H4 (cell line): ENCODE results near the gene VCX3B. TPM values are rescaled to one million over a fixed set of nuclear protein-coding genes. Genes with fewer than 3 reads are reported as not detected.
"Not testable (repeated sequence)": the region's sequence is repeated elsewhere in the genome, so short reads cannot be mapped to it uniquely, and the experiment has no call there.

Experiments used
- DNase-seq: peaks from one replicate; pipeline ENCODE4 v3.0.0-alpha.2; 2015; ENCODE audit warnings: low spot score
- total RNA-seq: library from RNA; depleted of rRNA; stranded (reverse); fragments of >200 nt; shearing (Covaris generic); gene quantifications from 2 replicates; pipeline ENCODE4 v1.2.3, GENCODE V29; 2014; rRNA removed

The VCX3B gene
- 296 and 316 TPM in 2 replicates for total RNA-seq

- DNase-seq: not testable (repeated sequence)
These were observed at the start of gene VCX3B for GRCh38 chrX:8464530-8464929. VCX3B (plus strand) TSS chrX:8464830; CDS start chrX:8465451, 621 bp downstream.

DNA sequence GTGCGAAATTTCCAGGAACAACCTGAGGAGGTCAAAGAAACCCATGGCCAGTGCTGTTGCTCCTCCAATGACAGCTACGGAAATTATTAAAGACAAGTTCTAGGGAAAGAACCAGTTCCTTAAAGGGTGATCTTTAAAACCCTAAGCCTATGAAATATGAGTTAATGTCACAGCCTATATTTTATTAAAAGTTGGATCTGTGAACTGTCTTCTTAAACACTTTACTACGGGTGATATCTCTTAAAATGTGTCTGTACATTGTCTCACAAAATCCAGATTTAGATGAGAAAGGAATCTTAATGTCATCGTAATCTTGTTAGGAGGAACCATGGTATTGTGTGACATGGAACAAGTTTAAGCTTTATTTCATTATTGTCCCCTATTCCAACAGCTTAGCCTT lies 46.3 kb upstream of the VCX3B start:
- DNase-seq: no peak

- no peak for DNase-seq
These were observed 39.7 kb upstream of the VCX3B start for GRCh38 chrX:8424912-8425311.

DNA sequence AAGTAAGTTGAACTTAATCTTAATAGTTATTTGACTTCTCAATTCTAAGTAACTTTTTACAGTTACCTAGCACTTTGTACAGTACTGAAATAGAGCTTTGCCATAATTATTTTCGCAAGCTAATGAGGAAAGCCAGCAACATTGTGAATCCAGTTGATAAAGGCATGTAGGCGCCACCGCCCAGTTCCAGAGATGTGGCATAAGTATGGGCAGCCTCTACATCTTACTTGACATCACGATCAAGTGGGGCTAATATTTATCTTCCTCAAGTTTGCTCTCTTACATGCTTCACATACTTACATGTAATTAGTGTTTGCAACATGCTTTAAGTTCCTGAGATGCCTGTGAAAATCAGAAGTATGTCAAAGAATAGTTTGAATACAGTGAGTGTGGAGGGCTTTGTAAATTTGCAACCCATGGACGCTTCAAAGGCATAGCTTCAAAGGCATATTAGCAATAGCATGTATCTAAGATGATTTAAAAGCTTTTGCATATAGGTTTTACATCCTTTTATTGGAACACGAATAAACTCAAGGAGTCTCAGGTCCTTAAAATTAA lies 34.9 kb upstream of the VCX3B start:
- DNase-seq: no peak

GRCh38 chrX:8430444-8430843 lies 34.2 kb upstream of the VCX3B start:
- DNase-seq: no peak

- DNase-seq: no peak
These were observed 32.2 kb upstream of the VCX3B start for GRCh38 chrX:8432396-8432795.

- DNase-seq: peak; percentile 10
These were observed 31.2 kb upstream of the VCX3B start for GRCh38 chrX:8433109-8434062.

DNA sequence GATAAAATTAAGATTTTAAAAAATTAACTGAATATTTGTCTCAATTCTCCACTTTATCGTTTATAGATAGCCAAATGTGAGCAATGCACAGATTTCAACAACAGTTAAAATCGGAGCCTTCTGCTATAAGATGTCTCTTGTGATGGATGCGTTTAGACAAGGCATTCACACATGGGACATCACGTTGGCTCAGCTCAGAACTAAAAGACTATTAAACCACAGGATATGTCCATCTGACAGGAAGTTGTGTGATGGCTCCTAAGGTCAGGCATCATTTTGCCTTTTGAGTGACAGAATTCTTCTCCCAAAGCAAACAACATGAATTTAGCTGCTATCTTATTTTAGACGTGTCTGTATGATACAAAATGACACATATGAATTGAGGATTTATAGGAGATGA lies 17.3 kb upstream of the VCX3B start:
- no peak for DNase-seq

GRCh38 chrX:8452343-8452742 lies 12.3 kb upstream of the VCX3B start:
- DNase-seq: not testable (repeated sequence)

DNA sequence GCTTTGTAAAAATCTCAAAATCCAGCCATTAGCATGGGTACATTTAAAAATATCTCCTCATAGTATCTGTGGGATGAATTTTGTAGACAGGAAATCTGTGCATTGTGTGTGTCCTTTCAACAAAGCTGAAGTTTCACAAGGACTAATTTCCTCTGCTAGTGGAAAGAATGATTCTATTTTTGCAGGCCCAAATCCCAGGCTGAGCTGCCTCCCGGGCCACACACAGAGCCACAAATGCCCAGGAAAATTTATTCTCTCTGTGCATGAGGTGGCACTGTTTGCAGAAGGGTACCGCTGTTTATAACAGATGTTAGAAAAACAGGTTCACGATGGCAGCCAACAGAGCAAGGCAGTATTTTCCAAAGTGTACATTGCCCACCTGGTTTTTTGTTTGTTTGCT lies 11.0 kb upstream of the VCX3B start:
- DNase-seq: no peak

DNA sequence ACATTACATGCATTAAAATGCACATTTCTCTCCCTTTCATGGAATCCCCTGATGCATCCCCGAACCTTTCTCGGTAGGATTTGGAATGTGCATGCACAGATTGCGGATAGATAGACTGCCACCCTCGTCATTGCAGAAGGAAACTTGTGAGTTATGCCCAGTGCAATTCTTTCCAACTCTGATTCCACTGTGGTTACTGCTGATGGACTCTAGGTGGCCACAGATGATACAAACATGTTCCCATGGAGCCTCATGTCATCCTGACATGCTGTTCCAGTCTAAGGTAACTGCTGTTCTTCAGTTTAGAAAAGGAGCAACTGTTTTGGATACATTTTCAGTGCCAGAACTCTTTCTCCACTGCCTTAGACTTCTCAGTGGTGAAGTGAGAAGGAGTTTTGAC lies 9.1 kb upstream of the VCX3B start:
- DNase-seq: no peak

GRCh38 chrX:8462488-8462887 lies 2.1 kb upstream of the VCX3B start:
- no peak for DNase-seq

DNA sequence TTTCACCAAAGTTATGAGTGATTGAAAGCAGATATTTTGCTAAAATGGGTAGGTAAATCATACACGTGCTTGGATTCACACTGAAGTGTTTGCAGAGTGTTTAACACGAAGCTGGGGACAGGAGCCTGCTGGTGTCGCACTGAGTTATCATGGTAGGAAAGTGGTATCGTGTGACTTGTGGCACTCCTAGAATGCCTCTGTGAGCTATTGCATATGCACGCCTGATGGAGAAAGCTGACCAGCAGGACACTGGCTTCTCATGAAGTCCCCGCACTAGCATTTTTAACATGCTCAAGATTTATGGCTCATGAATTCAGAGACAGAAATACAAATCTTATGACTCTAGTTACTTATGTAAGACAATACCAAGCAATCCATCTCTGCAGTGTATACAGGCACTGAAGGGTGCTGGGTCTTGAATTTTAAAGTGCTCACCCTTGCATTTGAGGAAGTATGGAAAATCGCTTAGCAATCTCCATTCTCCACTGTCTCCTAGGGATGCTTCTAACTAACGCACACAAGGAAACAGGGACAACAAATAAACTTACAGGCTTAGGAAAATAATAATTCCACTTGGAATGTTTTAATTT lies 19.8 kb downstream of the VCX3B start:
- no peak for DNase-seq

- peak; percentile 11 for DNase-seq
These were observed 30.4 kb downstream of the VCX3B start for GRCh38 chrX:8495036-8495435.

DNA sequence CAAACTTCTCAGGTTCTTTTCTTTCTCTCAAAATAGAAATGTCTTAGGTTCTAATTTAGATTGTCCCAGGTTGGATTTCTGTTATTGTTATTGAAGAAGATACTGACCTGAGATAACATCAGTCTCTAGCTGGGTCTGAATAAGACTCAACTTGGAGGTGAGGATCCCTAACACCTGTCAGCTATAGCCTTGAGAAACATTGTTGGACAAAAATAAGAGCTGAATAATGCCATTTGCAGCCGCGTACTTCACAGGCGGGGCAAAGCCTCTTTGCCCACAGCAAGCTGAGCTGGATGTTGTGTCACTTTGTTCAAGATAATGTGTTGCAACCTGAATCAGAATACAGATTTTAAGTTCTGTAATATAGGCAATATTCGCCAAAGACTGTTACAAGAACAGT lies 35.6 kb downstream of the VCX3B start:
- no peak for DNase-seq

DNA sequence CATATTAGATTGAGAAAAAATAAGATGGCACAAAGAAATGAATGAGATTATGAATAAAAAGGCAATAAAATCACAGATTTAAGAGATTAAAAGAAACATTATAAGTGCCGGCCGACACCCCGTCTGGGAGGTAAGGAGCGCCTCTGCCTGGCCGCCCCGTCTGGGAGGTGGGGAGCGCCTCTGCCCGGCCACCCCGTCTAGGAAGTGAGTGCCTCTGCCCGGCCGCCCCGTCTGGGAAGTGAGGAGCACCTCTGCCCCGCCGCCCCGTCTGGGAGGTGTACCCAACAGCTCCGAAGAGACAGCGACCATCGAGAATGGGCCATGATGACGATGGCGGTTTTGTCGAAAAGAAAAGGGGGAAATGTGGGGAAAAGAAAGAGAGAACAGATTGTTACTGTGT lies 37.5 kb downstream of the VCX3B start:
- DNase-seq: not testable (repeated sequence)

- DNase-seq: peak; percentile 60
These were observed 39.8 kb downstream of the VCX3B start for GRCh38 chrX:8504451-8504850.
